WTC11 (cell line): ENCODE measurements around the gene LCORL. TPM values are rescaled to one million over a fixed set of nuclear protein-coding genes. Genes with fewer than 3 reads are reported as not detected.

ENCODE experiments used
- ATAC-seq: fragments of 200-7000 bp; cut with Tn5 transposase; 2 replicates; pipeline ENCODE4 v1.10.0; 2021; ENCODE audit warnings: mild to moderate bottlenecking, moderate library complexity
- CTCF ChIA-PET: fragments of 300-600 bp; sonication (Branson Sonifier 250); formaldehyde crosslinking; loops from one replicate; lab custom pipeline; 2021; ENCODE audit warnings: antibody characterized with exemption; lab: Charles Lee
- POLR2A ChIA-PET: fragments of 350-600 bp; sonication (Branson Sonifier 250); formaldehyde crosslinking; loops from one replicate; lab custom pipeline; 2021; ENCODE audit warnings: antibody characterized with exemption; lab: Charles Lee
- DNase-seq: peaks from one replicate; pipeline ENCODE4 v3.0.0; 2021; ENCODE audit warnings: low spot score
- H3K27ac Mint-ChIP-seq: 2 replicates; pipeline ENCODE4 v1.8.0; 2021; ENCODE audit warnings: mixed read lengths
- H3K27me3 Mint-ChIP-seq: 2 replicates; pipeline ENCODE4 v1.8.0; 2021; ENCODE audit warnings: low read depth, mild to moderate bottlenecking, moderate library complexity, mixed read lengths
- H3K36me3 Mint-ChIP-seq: 2 replicates; pipeline ENCODE4 v1.8.0; 2021; ENCODE audit warnings: mixed read lengths
- H3K4me1 Mint-ChIP-seq: 2 replicates; pipeline ENCODE4 v1.8.0; 2022; ENCODE audit warnings: mixed read lengths
- H3K4me3 Mint-ChIP-seq: 2 replicates; pipeline ENCODE4 v1.8.0; 2021; ENCODE audit warnings: mild to moderate bottlenecking, moderate library complexity, mixed read lengths
- H3K9me3 Mint-ChIP-seq: 2 replicates; pipeline ENCODE4 v1.8.0; 2021; ENCODE audit warnings: mixed read lengths
- AR ChIP-seq: fragments of 250-450 bp; sonication (Bioruptor Pico); IDR thresholded peaks from 2 replicates; pipeline ENCODE4 v1.9.0; 2021; ENCODE audit warnings: mild to moderate bottlenecking
- ATF1 ChIP-seq: sonication (generic); formaldehyde crosslinking; IDR thresholded peaks from 2 replicates; pipeline ENCODE4 v1.8.1; 2023; ENCODE audit warnings: mild to moderate bottlenecking, moderate library complexity, missing genetic modification reagents
- ATF3 ChIP-seq: sonication (generic); formaldehyde crosslinking; conservative IDR thresholded peaks from 2 replicates; pipeline ENCODE4 v1.8.1; 2022; ENCODE audit warnings: mild to moderate bottlenecking, missing genetic modification reagents
- CREB1 ChIP-seq: sonication (generic); formaldehyde crosslinking; IDR thresholded peaks from 2 replicates; pipeline ENCODE4 v1.8.0; 2023; ENCODE audit warnings: mild to moderate bottlenecking, missing genetic modification reagents
- E2F5 ChIP-seq: sonication (generic); formaldehyde crosslinking; IDR thresholded peaks from 2 replicates; pipeline ENCODE4 v1.8.1; 2022; ENCODE audit warnings: mild to moderate bottlenecking, moderate library complexity, missing genetic modification reagents
- EMX1 ChIP-seq: fragments of 250-450 bp; sonication (Bioruptor Pico); IDR thresholded peaks from 2 replicates; pipeline ENCODE4 v1.8.0; 2021; ENCODE audit warnings: mild to moderate bottlenecking
- FOXJ3 ChIP-seq: sonication (generic); formaldehyde crosslinking; IDR thresholded peaks from 2 replicates; pipeline ENCODE4 v1.9.0; 2021; ENCODE audit warnings: missing genetic modification reagents, mild to moderate bottlenecking, borderline replicate concordance
- GTF2I ChIP-seq: fragments of 250-450 bp; sonication (Bioruptor Pico); conservative IDR thresholded peaks from 2 replicates; pipeline ENCODE4 v1.4.0; 2021; ENCODE audit warnings: mild to moderate bottlenecking
- IRF1 ChIP-seq: sonication (generic); formaldehyde crosslinking; IDR thresholded peaks from 2 replicates; pipeline ENCODE4 v1.8.0; 2023; ENCODE audit warnings: missing genetic modification reagents
- MLX ChIP-seq: sonication (generic); formaldehyde crosslinking; IDR thresholded peaks from 2 replicates; pipeline ENCODE4 v1.8.1; 2023; ENCODE audit warnings: mild to moderate bottlenecking, missing genetic modification reagents, moderate library complexity
- MYBL2 ChIP-seq: sonication (generic); formaldehyde crosslinking; IDR thresholded peaks from 2 replicates; pipeline ENCODE4 v1.8.1; 2023; ENCODE audit warnings: mild to moderate bottlenecking, moderate library complexity, missing genetic modification reagents
- SP1 ChIP-seq: sonication (generic); formaldehyde crosslinking; conservative IDR thresholded peaks from 2 replicates; pipeline ENCODE4 v1.8.1; 2022; ENCODE audit warnings: missing genetic modification reagents
- TEAD4 ChIP-seq: sonication (generic); formaldehyde crosslinking; IDR thresholded peaks from 2 replicates; pipeline ENCODE4 v1.8.0; 2022; ENCODE audit warnings: mild to moderate bottlenecking, missing genetic modification reagents
- ZMAT4 ChIP-seq: fragments of 250-450 bp; sonication (Bioruptor Pico); IDR thresholded peaks from 2 replicates; pipeline ENCODE4 v1.9.0; 2021; ENCODE audit warnings: mild to moderate bottlenecking
- ZNF317 ChIP-seq: sonication (generic); formaldehyde crosslinking; IDR thresholded peaks from 2 replicates; pipeline ENCODE4 v1.8.1; 2023; ENCODE audit warnings: low read depth, mild to moderate bottlenecking, moderate library complexity, missing genetic modification reagents, borderline replicate concordance
- ZNF396 ChIP-seq: fragments of 250-450 bp; sonication (Bioruptor Pico); IDR thresholded peaks from 2 replicates; pipeline ENCODE4 v1.8.0; 2021; ENCODE audit warnings: mild to moderate bottlenecking, moderate library complexity, borderline replicate concordance
- ZNF423 ChIP-seq: fragments of 250-450 bp; sonication (Bioruptor Pico); IDR thresholded peaks from 2 replicates; pipeline ENCODE4 v2.1.2; 2022; ENCODE audit warnings: mild to moderate bottlenecking, moderate library complexity
- total RNA-seq: library from RNA; stranded (reverse); gene quantifications from 3 replicates; pipeline ENCODE4 v1.2.3, GENCODE V29; 2021

LCORL gene
- total RNA-seq, 1 experiment from 2014 or later: 19.9 TPM

- Mint-ChIP-seq H3K36me3 (no peaks in the 10 kb centered on the region), H3K9me3 (no peaks in the 10 kb centered on the region), H3K27ac (no peak overlapping the region)
- ChIA-PET POLR2A (no interaction called here), CTCF (no interaction called here)
- ATAC-seq: no peak
- no peak for TF ChIP-seq TEAD4 (CRISPR knock-in tag)
- TF ChIP-seq EMX1: no peak
- TF ChIP-seq ZNF423 (CRISPR knock-in tag): no peak
- TF ChIP-seq GTF2I (CRISPR knock-in tag): no peak
- TF ChIP-seq FOXJ3: no peak
- TF ChIP-seq ZMAT4 (CRISPR knock-in tag): no peak
- TF ChIP-seq ZNF396 (CRISPR knock-in tag): no peak
- TF ChIP-seq, all 79 proteins: peak for 0
- Mint-ChIP-seq H3K27me3 (peaks cover 31% of the 10 kb centered on the region), H3K4me3 (no peak overlapping the region), H3K4me1 (peaks cover 10% of the 10 kb centered on the region)
- DNase-seq: no peak
These were observed 3.7 kb upstream of the LCORL start for GRCh38 chr4:18025288-18025687.

- Mint-ChIP-seq H3K27me3 (peaks cover 31% of the 10 kb centered on the region), H3K36me3 (no peaks in the 10 kb centered on the region), H3K4me3 (peak overlapping the region; percentile 91), H3K9me3 (no peaks in the 10 kb centered on the region), H3K4me1 (peaks cover 18% of the 10 kb centered on the region), H3K27ac (no peak overlapping the region; the same call in 1 of the 2 replicates)
- no peak for ATAC-seq
- ChIA-PET POLR2A (interaction anchor here (0.6 to 0.7 kb wide), 2 partner anchors 138 to 192 kb away, joined by 3 to 5 read pairs; no protein-coding TSS in a partner anchor), CTCF (interaction anchor here (1.0 kb wide), 2 partner anchors 205 to 276 kb away, joined by 3 to 5 read pairs; no protein-coding TSS in a partner anchor)
- no peak for DNase-seq
- TF ChIP-seq ZNF396 (CRISPR knock-in tag) (no peak), ZNF317 (CRISPR knock-in tag) (no peak), CREB1 (CRISPR knock-in tag) (no peak), AR (CRISPR knock-in tag) (no peak), SP1 (CRISPR knock-in tag) (no peak), MLX (no peak), IRF1 (CRISPR knock-in tag) (no peak), ATF1 (no peak)
These were observed 1.1 kb upstream of the LCORL start for GRCh38 chr4:18022572-18023050.

- peak; percentile 25; the same call in 1 of the 2 replicates for TF ChIP-seq E2F5
- TF ChIP-seq MYBL2: 0 out of 2 replicates have a peak, but pooled peaks have one; percentile 35
- no peak for TF ChIP-seq ATF3
- Mint-ChIP-seq H3K4me1 (peaks cover 18% of the 10 kb centered on the region), H3K36me3 (no peaks in the 10 kb centered on the region), H3K4me3 (peak overlapping the region; percentile 91), H3K27me3 (peaks cover 31% of the 10 kb centered on the region), H3K27ac (no peak overlapping the region), H3K9me3 (no peaks in the 10 kb centered on the region)
- ChIA-PET POLR2A (interaction anchor here (0.6 kb wide), 1 partner anchor 22 kb away, joined by 3 read pairs; no protein-coding TSS in a partner anchor), CTCF (no interaction called here)
- no peak for DNase-seq
- ATAC-seq: no peak
These were observed 160 bp downstream of the LCORL start for GRCh38 chr4:18021470-18021719.
